ENCODE measurements around the gene HAT1.

GRCh38 chr2:171924170-171924942 is 2.1 kb downstream of the HAT1 start:
- TF ChIP-seq ELK1 (IDR thresholded peaks at IDR 0.05; ENCODE audit: low read depth, low read length): no peak
- TF ChIP-seq SUPT20H (IDR thresholded peaks at IDR 0.05; ENCODE audit: borderline replicate concordance, control insufficient read depth, low read depth, low read length): no peak
- no peak for TF ChIP-seq CEBPB (IDR thresholded peaks at IDR 0.05; ENCODE audit: borderline replicate concordance in 1 of 2, low read depth in 2 of 2, low read length in 2 of 2)
